ENCODE data around the gene LBR. TPM values are rescaled to one million over a fixed set of nuclear protein-coding genes. Genes with fewer than 3 reads are reported as not detected.

LBR gene
- total RNA-seq, 1 donor from 2014 or later: 8.9 TPM

DNA sequence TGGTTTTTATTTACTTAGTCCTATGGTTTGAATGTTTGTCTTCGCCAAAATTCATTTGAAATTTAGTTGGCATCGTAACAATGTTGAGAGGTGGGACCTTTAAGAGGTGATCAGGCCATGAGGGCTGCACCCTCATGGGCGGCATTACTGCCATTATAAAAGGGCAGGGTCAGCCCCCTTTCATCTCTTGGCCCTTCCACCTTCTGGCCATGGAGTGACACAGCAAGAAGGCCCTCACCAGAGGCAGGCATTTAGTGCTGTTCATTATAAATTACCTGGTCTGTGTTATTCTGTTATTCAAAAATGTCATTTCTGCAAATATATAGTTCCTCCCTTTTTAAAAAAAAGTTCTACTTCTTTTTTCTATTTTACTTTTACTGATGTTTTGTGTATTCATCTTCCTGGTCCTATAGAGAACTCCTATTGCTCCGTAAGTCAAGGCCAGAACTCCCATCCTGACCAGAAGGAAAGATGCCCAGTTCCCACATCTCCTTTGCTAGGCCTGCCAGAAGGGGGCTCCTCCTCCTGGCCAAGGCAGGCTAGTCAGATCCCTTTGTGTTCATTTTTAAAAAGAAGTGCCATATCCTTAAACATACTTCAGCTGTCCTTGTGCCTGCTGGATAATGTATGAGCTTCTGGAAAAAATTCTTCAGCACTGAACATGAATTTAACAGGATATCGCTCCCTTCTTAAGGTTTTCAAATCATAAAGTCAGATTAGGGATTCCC is 10.0 kb upstream of the LBR start:
- H3K36me3 ChIP-seq: no peaks in the 10 kb centered on the region
- no peaks in the 10 kb centered on the region for H3K9me3 ChIP-seq (replicated peaks)
- peaks cover 15% of the 10 kb centered on the region for H3K4me1 ChIP-seq
- TF ChIP-seq CTCF (IDR thresholded peaks at IDR 0.05; ENCODE audit: borderline replicate concordance): peak; percentile 44
- H3K27ac ChIP-seq (replicated peaks): no peak overlapping the region
- H3K27me3 ChIP-seq (ENCODE audit: low read depth): no peaks in the 10 kb centered on the region
- no peak overlapping the region for H3K4me3 ChIP-seq
- no peak for DNase-seq
- intact Hi-C loops (cut with micrococcal nuclease): no loop called here

- Histone ChIP-seq H3K27me3 (ENCODE audit: low read depth) (no peaks in the 10 kb centered on the region), H3K4me3 (no peak overlapping the region), H3K36me3 (no peaks in the 10 kb centered on the region), H3K9me3 (replicated peaks) (peaks cover 9% of the 10 kb centered on the region), H3K4me1 (peaks cover 11% of the 10 kb centered on the region), H3K27ac (replicated peaks) (no peak overlapping the region)
- intact Hi-C loops (cut with micrococcal nuclease): no loop called here
- no peak for TF ChIP-seq CTCF (IDR thresholded peaks at IDR 0.05; ENCODE audit: borderline replicate concordance)
- DNase-seq: no peak
These were observed 8.1 kb upstream of the LBR start for GRCh38 chr1:225435957-225436392.

DNA sequence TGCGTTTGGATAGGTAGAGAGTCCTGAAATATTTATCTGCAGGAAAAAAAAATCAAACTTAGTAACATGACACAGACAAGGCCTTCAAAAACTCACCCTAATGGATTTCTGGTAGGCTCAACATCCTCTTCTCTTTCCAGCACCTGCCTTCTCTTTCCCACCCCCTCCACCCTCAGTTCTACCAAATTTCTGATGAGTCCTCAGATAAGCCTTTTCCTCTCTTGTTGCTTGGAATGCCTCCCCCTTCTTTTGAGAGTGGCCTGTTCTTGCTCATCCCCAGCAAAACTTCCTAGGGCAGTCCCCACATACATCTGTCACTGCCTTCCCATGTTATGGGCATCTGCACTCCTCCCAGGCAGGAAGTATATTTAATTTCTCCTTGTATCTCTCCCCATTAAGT is 7.6 kb upstream of the LBR start:
- no peak for TF ChIP-seq CTCF (IDR thresholded peaks at IDR 0.05; ENCODE audit: borderline replicate concordance)
- peaks cover 11% of the 10 kb centered on the region for H3K4me1 ChIP-seq
- no peak for DNase-seq
- no peak overlapping the region for H3K4me3 ChIP-seq
- no peaks in the 10 kb centered on the region for H3K27me3 ChIP-seq (ENCODE audit: low read depth)
- no peak overlapping the region for H3K27ac ChIP-seq (replicated peaks)
- H3K9me3 ChIP-seq (replicated peaks): peaks cover 10% of the 10 kb centered on the region
- H3K36me3 ChIP-seq: no peaks in the 10 kb centered on the region
- intact Hi-C loops (cut with micrococcal nuclease): no loop called here

GRCh38 chr1:225435076-225435475 is 7.2 kb upstream of the LBR start:
- H3K36me3 ChIP-seq: no peaks in the 10 kb centered on the region
- peaks cover 10% of the 10 kb centered on the region for H3K9me3 ChIP-seq (replicated peaks)
- no peak for TF ChIP-seq CTCF (IDR thresholded peaks at IDR 0.05; ENCODE audit: borderline replicate concordance)
- H3K4me1 ChIP-seq: peaks cover 11% of the 10 kb centered on the region
- H3K4me3 ChIP-seq: no peak overlapping the region
- DNase-seq: no peak
- H3K27me3 ChIP-seq (ENCODE audit: low read depth): no peaks in the 10 kb centered on the region
- intact Hi-C loops (cut with micrococcal nuclease): no loop called here
- no peak overlapping the region for H3K27ac ChIP-seq (replicated peaks)

GRCh38 chr1:225434046-225434445 is 6.2 kb upstream of the LBR start:
- H3K27ac ChIP-seq (replicated peaks): no peak overlapping the region
- no peaks in the 10 kb centered on the region for H3K36me3 ChIP-seq
- no peak for DNase-seq
- H3K27me3 ChIP-seq (ENCODE audit: low read depth): no peaks in the 10 kb centered on the region
- intact Hi-C loops (cut with micrococcal nuclease): no loop called here
- peaks cover 10% of the 10 kb centered on the region for H3K9me3 ChIP-seq (replicated peaks)
- TF ChIP-seq CTCF (IDR thresholded peaks at IDR 0.05; ENCODE audit: borderline replicate concordance): no peak
- H3K4me3 ChIP-seq: no peak overlapping the region
- peaks cover 14% of the 10 kb centered on the region for H3K4me1 ChIP-seq

All from left ventricle myocardium inferior (tissue), 1 donor.